GM20431 (cell line): ENCODE data around the gene CHMP5.
"Not testable (repeated sequence)": the region's sequence is repeated elsewhere in the genome, so short reads cannot be mapped to it uniquely, and the experiment has no call there.

Source experiments
- in situ Hi-C: fragments of 300-500 bp; cut with MseI, MboI; formaldehyde crosslinking; loops from one replicate; pipeline ENCODE4 v1.15.0; 2020; ENCODE audit warnings: low sequenced_read_pairs; ENCODE audit not compliant: unreplicated experiment

CHMP5 gene

GRCh38 chr9:33309903-33310302 lies 45.1 kb downstream of the CHMP5 start:
- in situ Hi-C loops, result no loop called here

GRCh38 chr9:33310748-33311147 lies 45.9 kb downstream of the CHMP5 start:
- in situ Hi-C loops, result no loop called here

- in situ Hi-C loops, result no loop called here
These were observed 47.1 kb downstream of the CHMP5 start for GRCh38 chr9:33311953-33312352.

- in situ Hi-C loops, result no loop called here
These were observed 50.5 kb downstream of the CHMP5 start for GRCh38 chr9:33315371-33315770.

- in situ Hi-C loops, result not testable (repeated sequence)
These were observed 52.3 kb downstream of the CHMP5 start for GRCh38 chr9:33317136-33317535.

GRCh38 chr9:33318225-33318624 lies 53.4 kb downstream of the CHMP5 start:
- in situ Hi-C loops, result no loop called here

- in situ Hi-C loops, result no loop called here
These were observed 53.9 kb downstream of the CHMP5 start for GRCh38 chr9:33318781-33319180.

GRCh38 chr9:33320230-33320567 lies 55.4 kb downstream of the CHMP5 start:
- in situ Hi-C loops, result no loop called here

GRCh38 chr9:33320568-33321261 lies 55.9 kb downstream of the CHMP5 start:
- in situ Hi-C loops, result no loop called here

GRCh38 chr9:33329117-33329563 lies 64.3 kb downstream of the CHMP5 start:
- in situ Hi-C loops, result no loop called here

- in situ Hi-C loops, result no loop called here
These were observed 65.1 kb downstream of the CHMP5 start for GRCh38 chr9:33329979-33330378.

GRCh38 chr9:33331377-33331891 lies 66.6 kb downstream of the CHMP5 start:
- in situ Hi-C loops, result no loop called here
